ENCODE results near the gene DCLRE1B.

- TF ChIP-seq POLR2A (IDR thresholded peaks at IDR 0.05) (no peak), CTCF (IDR thresholded peaks at IDR 0.05) (no peak)
Observed at GRCh38 chr1:113870778-113871177, 34.3 kb upstream of the DCLRE1B start.
